Hematopoietic multipotent progenitor cell treated with erythropoietin and hydrocortisone succinate and interleukin-3 and kit ligand, for 8 days (in vitro differentiated cells): ENCODE measurements around the gene SAMM50.
A peak's percentile ranks its signal among the peaks of the same experiment; 100 is the strongest.

Experiments
- DNase-seq: peaks from one replicate; pipeline ENCODE4 v3.0.0-alpha.2; 2015

Gene SAMM50

DNA sequence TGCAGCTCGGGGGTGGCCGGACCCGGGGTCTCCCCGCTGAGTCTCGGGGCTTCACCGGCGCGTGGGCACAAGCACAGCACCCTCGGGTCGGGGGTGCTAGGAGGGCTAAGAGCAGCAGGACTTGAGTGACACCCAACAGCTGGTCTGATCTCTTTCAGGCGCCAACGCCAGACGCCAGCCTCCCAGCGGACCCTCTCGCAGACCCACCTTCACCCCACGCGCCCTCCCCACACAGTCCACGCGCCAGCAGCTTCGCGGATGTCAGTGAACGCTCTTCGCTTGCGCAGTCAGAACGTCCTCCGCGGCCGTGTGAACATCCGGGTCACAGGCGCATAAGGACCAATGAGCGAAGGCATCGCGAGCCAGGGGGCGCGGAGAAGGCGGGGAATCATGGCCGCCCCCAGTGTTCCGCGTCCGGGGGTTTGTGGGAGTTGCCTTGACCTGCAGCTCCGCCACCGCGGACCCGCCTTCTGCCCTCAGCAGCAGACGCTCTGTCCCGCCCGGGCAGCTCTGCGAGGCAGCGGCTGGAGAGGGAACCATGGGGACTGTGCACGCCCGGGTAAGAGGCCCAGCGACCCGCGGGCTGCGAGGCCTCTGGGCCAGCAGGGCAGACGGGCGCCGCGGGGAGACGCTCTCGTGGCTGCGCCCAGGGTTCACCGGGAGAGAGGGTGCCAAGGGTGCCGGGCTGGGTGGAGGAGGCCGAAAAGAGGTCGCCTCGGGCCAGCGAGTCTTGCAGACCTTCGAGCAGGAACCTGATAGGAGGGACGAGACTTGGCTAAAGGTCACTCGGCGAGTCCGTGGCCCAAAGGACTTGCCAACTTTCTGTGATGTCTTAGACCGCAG lies at the start of gene SAMM50:
SAMM50 (plus strand) TSS at position 403 of the 843 bp plus-strand sequence; CDS start at position 539, 136 bp downstream.
- DNase-seq: peak; percentile 94

DNA sequence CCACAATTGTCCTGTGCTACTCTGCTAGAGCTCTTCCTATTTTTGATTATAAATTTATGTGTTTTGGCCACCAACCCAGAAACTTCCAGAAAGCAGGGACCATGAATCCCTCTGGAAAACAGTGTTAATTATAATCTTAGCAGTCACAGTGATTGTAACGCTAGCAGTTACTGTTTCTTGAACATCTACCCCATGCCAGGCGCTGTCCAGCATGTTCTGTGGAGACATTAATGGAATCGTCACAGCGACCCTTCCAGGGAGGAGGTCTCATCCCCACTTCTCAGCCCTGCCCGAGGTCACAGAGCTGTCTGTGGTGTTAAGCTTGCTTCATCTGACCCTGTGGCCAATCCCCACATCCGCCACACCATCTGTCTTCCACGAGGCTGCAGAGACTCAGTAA lies 49.6 kb upstream of the SAMM50 start:
- DNase-seq: no peak

DNA sequence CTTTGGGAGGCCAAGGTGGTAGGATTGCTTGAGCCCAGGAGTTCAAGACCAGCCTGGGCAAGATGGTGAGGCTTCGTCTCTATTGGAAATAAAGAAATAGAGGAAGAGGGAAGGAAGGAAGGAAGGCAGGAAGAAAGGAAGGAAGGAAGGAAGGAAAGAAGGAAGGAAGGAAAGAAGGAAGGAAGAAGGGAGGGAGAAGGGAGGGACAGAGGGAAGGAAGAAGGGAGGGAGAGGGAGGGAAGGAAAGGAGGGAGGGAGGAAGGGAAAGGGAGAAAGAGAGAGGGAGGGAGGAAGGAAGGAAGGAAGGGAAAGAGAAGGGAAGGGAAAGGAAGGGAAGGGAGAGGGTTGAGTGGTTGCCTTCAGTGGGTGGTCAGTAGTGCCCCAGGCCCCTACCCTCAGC lies 45.5 kb upstream of the SAMM50 start:
- no peak for DNase-seq

DNA sequence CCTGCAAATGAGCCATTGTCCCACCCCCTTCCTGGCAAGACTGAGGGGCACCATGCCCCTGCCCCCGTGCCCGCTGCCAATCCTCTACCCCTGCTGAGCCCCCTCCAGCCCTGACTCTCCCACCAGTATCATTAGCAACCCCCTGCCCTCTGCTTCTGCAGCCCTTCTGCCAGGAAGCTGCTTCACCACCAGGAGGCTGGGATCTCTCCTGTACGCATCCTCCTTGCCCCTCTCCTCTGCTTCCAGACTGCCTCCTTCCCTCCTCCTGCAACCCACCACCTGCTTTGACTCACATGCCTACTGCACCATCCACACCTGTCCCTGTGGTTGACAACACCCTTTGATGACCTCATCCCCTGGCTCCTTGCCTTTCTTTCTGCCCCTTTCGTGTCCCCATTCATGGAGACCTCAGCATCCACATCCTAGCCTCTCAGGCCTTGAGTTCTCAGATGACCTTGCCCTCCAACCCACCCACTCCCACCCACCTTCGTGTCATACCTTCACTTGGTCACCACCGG lies 45.0 kb upstream of the SAMM50 start:
- no peak for DNase-seq

DNA sequence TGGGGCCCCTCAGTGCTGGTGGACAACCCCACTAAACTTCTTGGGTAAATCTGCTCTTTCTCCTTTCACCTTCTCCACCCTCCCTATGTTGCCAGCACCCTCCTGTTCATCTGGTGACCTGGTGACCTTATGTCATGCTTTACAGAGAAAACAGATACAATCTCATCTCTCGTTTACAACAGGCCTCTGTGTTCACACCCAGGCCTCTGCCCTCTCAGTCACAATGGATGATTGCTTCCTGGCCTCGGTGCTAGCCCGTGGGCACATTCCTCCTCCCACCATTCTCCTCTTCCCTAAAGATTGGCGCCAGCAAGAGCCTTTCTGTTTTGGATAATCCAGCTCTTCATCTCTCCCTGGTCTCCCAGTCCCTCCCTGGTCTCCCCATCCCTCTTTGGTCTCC lies 43.9 kb upstream of the SAMM50 start:
- no peak for DNase-seq

DNA sequence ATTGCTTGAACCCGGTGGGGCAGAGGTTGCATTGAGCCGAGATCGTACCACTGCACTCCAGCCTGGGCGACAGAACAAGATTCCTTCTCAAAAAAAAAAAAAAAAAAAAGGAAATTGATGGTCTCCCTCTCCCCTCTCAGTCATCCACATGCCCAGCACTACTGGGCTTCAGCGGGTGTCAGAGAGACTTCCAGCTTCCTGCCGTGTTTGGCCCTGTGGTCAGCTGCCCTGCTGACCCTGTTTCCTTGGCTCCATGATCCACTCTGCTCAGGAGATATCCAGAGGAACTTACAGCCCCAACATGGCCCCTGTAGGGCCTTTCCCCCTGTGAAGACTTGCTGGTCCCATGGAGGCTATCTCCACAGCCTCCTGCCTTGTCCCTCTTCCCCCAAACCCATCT lies 37.7 kb upstream of the SAMM50 start:
- DNase-seq: no peak

DNA sequence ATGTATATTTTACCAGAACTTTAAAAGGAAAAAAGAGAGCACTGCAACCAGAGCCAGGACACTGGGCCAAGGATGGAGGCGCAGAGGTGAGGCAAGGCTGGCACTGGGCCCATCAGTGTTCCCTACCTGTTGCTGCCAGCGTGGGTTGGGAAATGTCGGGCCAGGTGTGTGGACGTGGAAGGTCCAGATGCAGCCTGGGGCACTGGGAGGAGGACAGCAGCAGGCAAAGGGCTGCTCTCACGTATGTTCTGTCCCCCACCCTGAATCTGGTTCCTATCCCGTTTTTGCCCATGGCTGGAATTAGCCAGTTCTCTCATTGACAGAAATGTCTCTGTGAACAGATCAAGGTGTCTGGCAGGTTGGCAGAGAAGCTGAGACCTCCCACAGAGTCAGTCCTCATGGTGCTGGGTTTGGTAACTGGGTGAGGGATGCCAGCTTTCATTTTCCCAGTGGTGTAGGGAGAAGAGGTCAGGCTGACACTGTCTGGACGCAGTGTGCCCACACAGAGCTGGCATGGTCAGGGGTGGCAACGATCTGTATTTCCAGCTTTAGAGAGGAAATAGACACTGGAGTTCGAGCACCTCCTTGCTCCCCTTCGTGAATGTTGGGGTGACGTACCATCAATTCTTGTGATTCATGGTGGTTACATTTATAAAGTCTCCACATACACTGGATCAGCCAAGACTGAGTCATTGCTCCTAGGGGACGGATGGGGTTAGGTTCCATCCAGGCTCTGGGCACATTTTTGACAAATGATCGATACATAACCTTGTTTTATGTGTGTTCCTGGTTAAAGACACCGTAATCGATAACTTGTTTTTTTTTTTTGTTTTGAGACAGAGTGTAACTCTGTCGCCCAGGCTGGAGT lies 35.9 kb upstream of the SAMM50 start:
- no peak for DNase-seq

DNA sequence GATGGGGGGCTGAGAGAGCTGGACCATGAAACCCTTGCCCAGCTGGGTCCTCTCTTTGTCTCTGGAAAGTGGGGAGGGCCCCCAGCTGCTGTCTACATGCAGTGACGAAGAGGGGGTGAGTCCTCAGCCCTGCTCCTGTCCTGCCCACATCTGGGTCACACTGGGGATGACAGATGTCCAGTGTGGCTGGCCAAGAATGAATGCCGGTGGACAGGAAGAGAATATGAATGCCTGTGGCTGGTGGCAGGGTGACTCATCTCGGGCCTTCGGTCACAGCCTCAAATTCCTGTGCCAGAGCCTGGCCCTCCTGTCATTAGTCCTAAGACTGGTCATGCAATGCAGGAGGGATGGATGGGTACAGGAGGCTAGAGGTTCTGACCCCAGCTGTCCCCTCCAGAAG lies 33.9 kb upstream of the SAMM50 start:
- no peak for DNase-seq

DNA sequence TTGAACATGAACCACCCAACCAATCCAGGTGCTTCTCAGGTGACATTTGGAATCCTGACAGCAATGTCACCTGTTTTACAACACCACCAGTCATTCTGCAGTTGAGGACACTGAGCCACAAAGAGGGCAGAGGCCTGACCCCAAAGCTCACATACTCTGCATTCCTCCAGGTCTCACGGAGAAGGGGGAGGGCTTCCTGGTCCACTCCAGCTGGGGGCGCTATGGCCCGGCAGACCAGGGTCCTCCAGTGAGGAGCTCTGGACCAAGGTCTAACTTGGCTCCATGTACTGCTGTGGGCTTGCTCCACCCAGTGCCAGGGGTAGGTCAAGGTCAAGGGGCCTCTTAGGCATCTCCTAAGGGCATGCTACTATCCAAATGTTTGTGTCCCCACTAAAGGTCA lies 33.1 kb upstream of the SAMM50 start:
- no peak for DNase-seq

DNA sequence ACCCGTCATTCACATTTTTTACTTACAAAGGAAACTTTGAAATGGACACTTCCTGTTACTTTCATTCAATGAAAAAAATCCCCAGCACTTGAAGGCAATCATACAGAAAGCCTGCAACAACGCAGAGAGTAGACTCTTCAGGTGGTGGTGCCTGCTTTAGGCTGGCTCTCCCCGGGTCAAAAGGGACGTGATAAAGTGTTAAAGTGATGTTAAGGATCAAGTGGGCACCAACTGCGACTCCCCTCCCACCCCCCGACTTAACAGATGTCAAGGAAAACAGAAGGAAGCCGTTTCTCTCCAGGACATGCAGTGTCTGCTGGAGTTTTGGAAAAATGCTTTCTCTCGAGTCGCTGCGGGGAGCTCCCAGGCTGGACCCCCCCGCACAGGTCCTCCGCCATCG lies 32.1 kb upstream of the SAMM50 start:
- no peak for DNase-seq

DNA sequence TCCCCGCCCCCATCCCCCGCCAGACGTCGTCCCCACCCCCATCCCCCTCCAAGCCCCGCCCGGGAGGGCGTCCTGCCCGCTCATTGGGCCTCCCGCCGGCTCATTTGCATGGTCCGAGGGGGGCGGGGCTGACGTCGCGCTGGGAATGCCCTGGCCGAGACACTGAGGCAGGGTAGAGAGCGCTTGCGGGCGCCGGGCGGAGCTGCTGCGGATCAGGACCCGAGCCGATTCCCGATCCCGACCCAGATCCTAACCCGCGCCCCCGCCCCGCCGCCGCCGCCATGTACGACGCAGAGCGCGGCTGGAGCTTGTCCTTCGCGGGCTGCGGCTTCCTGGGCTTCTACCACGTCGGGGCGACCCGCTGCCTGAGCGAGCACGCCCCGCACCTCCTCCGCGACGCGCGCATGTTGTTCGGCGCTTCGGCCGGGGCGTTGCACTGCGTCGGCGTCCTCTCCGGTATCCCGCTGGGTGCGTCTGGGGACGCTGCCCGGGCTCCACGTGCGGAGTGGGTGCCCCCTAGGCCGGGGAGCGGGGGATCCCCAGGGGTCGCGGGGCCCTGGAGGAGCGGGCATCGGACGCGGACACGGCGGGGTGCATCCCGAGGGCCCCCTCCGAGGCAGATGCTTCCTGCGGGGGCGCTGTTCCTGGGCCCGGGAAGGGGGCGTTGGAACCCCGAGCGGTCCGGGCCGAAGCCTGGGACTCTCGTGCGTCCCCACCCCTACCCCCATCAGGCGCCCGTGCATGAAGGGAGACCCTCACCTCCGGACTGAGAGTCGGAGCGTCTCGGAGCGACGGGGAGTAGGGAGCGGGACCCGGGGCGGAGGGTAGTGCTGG lies 31.4 kb upstream of the SAMM50 start, which contains the start of gene PNPLA3:
PNPLA3 (plus strand) TSS at position 175 of the 834 bp plus-strand sequence; CDS start at position 282, 107 bp downstream.
- DNase-seq: peak; percentile 82

DNA sequence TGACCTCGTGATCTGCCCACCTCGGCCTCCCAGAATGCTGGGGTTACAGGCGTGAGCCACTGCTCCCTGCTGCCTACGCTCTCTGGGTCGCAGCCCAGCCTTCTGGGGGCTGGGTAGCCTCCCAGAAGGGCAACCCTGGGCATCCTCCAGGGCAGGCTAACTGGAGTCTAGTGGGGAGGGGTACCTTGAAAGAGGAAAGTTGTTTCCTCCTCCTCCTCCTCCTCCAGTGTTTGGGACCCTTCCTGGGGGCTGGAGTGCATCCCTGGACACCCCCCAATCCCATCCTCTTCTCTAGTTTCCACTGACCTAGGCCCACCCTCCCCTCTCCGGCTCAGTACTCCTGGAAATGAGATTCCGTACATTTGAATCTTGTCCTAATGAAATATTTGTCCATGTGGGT lies 30.4 kb upstream of the SAMM50 start:
- no peak for DNase-seq

DNA sequence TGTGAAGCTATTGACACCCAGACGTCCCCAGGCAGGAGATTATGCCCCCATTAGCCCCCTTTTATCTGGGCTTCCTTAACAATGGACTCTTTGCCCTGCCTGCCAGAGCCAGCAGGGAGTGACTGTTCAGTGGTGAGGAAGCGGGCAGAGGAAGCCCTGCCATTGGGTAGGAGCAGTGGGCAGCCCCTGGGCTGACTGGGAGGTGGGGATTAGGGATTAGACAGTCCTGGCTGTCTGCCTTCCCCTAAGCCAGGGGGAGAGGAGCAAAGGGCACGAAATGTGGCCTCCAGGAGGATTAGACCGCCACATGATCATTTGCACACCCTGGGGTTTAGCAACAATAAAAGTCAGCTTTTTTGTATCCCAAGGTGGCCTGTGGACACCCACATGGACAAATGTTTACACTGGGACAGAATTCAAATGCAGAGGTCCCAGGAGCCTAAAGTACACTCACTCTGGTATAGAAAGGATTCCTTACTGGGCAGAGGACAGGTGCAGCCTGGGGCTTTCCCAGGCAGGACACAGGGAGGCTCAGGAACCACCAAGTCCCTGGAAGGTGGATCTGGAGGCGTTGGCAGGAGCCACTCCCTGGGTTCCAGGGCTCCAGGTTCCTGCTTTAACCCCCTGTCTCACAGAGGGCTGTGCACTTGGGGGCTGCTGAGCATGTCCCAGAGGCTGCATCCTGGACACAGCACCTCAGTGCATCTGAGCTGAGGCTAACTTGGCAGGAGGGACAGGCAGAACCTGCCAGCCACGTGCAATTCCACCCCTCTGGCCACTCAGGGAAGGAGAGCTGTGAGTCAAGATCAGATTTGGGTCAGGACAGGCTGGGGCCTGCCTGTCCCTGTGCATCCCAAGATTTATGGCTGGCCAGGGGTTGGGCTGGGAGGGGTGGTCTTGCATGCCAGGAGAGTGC lies 29.6 kb upstream of the SAMM50 start:
- no peak for DNase-seq

DNA sequence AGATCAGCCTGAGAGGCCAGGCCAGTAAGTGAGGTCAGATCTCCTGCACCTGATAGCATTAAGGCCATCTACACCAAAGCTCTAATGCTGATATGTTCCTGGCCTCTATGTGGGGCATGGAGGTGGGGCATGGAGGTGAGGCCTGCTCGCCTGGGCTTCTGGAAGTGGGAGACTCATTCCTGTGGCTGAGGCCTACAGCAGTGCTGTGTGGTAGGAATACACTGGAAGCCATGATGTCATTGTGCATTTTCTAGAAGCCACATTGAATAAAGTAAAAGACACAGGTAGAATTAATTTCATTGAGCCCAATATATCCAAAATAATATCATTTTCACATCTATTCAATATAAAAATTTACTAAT lies 28.9 kb upstream of the SAMM50 start:
- DNase-seq: no peak

DNA sequence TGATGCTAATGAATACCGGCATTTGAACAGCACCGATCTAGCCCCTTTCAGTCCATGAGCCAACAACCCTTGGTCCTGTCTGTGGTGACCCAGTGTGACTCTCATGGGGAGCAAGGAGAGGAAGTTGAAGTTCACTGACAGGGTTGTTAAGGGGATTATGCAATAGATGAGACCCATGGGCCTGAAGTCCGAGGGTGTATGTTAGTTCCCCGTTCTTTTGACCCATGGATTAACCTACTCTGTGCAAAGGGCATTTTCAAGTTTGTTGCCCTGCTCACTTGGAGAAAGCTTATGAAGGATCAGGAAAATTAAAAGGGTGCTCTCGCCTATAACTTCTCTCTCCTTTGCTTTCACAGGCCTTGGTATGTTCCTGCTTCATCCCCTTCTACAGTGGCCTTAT lies 26.8 kb upstream of the SAMM50 start:
- DNase-seq: no peak

DNA sequence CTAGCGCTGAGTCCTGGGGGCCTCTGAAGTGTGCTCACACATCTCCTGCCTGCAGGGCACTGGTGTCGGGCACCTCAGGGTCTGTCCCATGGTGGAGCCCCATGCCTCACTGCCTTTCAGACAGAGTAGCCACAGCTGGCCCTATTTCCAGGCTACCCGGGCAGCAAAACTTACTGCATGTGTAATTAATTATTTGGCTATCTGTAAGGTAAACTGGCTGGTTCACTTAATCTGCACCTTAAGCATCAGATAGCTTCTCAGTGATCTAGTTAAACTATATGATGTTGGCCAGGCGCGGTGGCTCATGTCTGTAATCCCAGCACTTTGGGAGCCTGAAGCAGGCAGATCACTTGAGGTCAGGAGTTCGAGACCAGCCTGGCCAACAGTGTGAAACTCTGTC lies 26.3 kb upstream of the SAMM50 start:
- DNase-seq: no peak

DNA sequence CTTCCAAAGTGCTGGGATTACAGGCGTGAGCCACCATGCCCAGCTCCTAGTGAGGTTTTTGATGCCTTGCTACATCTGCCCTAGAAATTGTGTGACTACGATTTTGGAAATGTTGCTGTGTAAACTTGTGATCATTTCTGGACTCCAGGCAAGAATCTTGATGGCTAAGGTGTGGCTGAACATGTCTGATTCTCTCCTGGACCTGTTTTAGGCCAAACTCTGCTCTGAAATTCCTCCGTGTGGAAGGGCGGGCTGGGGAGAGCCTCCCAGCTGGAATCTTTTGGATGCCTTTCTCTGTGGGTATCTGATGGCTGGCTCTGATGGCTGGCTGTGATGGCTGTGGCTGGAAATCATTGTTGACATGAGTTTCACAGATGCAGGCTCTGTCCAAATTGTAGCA lies 23.5 kb upstream of the SAMM50 start:
- DNase-seq: no peak

DNA sequence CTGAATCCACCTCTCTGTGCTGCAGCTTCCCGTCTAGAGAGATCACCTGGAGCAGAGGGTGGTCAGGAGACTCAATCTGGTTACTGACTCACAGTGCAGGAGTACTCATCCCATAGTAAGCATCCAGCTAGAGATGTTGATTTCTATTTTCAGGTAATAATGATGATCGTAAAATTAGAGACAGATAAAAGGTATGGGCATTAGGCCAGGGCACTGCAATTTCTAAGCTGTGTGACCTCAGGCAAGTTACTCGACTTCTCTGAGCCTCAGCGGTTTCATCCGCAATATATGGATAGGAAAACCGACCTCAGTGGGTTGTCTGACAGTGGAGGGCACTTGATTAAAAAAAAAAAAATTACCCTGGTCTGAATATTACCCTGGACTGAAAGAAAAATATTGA lies 13.8 kb upstream of the SAMM50 start:
- DNase-seq: no peak

DNA sequence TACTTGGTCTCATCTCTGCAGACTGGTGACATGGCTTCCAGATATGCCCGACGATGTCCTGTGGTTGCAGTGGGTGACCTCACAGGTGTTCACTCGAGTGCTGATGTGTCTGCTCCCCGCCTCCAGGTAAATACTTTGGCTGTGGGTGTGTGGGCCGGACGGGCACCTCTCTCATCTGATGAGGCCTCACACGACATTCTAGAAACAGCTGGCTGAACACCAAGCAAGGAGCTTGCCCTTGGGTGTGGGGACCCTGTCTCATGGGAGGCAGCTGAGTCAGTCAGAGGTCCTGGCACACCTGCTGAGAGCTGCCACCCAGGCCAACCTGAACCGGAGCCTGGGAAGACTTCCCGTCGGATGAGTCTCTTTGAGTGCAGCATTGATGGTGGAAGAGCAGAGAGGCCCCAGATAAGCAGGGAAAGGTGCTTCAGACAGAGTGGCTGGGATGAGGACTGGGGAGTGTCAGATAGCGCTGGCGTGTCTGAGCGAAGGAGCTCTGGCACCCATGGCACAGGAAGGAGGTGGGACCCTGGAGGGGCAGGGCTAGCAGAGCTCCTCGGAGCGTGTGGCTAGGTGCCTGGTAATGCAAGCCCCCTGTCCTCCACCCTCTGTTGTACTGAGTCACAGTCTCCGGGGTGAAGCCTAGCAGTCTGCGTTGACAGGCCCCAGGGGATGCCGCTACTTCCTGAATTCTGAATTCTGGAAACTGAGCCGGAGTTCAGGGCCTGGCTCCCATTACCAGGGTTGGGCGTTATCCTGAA lies 10.4 kb upstream of the SAMM50 start:
- no peak for DNase-seq

DNA sequence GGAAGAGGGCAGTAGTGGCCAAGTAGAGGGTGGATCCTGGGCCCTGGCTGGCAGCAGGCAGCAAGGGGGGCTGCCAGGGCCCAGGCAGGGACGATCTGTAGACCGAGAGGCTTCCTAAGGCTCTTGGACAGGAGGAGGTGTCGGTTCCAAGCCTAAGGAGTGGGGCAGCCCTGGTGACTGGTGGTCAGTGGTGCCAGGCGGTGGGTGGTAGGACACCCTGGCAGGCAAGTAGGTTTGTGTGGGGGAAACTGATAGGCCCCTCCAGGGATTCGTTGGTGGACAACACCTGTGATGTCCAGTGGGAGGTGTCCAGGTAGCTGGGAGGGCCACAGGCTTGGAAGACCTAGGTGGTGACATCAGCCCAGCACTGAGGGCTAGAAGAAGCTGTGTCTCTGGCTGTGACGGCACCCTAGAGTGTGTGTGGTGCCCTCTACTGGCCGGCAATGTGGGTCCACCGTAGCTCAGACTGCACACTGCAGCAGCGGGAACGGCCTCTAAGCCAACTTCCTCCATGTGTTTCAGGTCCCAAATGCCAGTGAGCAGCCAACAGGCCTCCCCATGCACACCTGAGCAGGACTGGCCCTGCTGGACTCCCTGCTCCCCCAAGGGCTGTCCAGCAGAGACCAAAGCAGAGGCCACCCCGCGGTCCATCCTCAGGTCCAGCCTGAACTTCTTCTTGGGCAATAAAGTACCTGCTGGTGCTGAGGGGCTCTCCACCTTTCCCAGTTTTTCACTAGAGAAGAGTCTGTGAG lies 9.4 kb upstream of the SAMM50 start:
- DNase-seq: peak; percentile 87
